Activated CD4-positive, alpha-beta T cell treated with anti-CD3 and anti-CD28 coated beads for 4 hours (primary cell): ENCODE results near the gene CADPS.

Source experiments
- DNase-seq, 2 donors: peaks; one replicate each; pipeline ENCODE4 v3.0.0-alpha.2; 2020

CADPS gene

GRCh38 chr3:62482961-62483360 is 392.3 kb downstream of the CADPS start:
- DNase-seq, result no peak

- DNase-seq, result no peak
Measured at GRCh38 chr3:62481962-62482361, 393.3 kb downstream of the CADPS start.

GRCh38 chr3:62480056-62480455 is 395.2 kb downstream of the CADPS start:
- no peak for DNase-seq

GRCh38 chr3:62479326-62479725 is 395.9 kb downstream of the CADPS start:
- no peak for DNase-seq

- no peak for DNase-seq
Measured at GRCh38 chr3:62475306-62475705, 399.9 kb downstream of the CADPS start.

DNA sequence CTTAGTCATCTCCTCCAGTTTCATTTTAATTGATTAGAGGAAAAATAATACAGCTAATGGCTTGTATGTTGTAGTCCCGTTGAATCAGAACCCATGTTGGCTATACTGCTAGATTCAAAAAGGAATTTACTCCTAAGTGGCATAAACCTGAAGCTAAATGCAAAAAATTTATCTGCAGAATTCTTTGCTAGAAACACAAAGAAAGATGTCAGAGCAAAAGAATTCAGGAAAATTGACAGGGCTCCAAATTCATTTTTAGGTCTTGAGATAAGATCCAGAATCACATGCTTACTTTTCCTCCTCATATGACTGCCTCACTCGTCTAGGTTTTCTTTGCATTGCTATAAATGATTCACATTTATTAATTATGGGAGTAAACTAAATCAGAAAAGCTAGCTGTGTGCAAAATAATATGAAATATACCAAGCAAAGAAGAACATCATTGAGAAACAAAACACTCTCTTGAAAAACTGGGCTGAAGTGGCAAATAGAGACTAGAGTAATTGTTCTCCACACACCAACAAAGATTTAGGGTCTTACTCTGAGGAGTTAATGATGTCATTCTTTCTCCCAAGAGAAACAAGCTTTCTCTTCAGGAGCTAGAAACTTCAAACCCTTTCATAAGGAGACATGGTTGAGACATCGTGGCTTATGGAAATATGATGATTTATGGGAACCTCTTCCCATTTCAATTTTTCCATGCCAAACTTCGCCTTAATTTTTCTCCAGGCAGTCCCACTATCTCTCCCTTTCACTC is 407.1 kb downstream of the CADPS start:
- DNase-seq, result no peak

GRCh38 chr3:62462788-62463187 is 412.4 kb downstream of the CADPS start:
- DNase-seq, result no peak

- DNase-seq, result no peak
Measured at GRCh38 chr3:62462104-62462762, 413.0 kb downstream of the CADPS start.

DNA sequence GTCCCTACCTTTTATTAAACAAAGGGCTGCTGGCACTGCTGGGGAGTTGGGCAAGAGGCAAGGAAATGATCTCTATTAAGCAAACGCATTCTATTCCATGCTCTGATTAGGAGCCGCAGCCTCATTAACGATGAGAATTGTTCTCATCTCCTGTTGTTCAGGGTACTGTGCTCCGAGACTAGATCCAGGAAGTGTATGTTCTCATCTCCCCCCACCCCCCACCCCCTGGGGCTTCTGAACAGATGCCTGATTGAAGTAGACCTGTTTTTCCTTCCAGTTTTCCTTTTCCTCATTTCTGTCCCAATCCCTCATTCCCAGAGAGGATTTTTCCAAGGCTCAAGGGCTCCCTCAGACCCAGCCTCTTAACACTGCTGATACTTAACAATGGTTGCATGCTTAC is 420.3 kb downstream of the CADPS start:
- no peak for DNase-seq

DNA sequence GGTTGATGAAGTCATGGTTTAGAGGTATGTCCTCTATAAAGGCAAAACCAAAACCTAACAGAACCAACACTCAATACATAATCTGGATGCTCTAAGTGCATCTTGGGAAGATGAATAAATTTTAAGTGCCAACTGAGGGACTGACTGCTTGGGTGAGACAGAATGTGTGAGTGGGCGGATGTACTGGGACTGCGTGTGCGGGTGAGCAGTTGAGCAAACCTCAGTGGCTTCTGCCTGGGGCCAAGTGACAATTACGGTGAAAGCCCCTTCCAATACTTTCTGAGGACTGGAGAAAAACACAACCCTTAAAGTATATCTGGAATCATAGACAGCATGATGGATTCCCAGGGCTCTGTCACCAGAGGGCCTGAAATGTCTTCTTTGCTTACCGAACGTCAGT is 421.8 kb downstream of the CADPS start:
- DNase-seq, result no peak

GRCh38 chr3:62451211-62451887 is 423.9 kb downstream of the CADPS start:
- DNase-seq, result no peak

DNA sequence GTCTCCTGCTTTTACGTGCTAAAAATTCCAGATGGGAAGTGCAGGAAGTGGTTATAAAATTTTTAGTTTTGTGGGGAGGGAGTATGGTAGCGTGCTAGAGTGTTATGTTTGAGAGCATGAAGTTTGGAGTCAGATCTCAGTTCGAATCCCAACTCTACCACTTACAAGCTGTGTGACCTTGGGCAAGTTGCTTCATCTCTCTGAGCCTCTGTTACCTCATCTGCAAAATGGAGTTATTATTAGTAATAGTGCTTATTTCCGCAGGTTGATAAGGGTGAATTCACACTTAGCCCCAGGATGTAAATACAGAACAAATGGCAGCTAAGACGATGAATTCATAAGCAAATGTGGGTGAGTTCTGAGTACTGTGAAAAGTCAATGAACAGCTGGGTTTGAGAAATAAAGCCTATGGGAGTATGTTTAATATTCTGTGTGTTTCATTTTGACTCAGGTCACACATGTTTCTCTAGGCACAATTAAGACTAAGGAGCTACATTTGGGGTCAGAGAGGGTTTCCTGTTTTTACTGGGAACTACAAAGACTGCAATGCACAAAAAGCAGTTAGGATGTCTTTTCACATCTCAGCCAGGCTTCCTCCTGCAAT is 428.8 kb downstream of the CADPS start:
- DNase-seq, result no peak

- DNase-seq, result no peak
Measured at GRCh38 chr3:62445275-62445674, 429.9 kb downstream of the CADPS start.

GRCh38 chr3:62439978-62440377 is 435.2 kb downstream of the CADPS start:
- DNase-seq, result no peak

DNA sequence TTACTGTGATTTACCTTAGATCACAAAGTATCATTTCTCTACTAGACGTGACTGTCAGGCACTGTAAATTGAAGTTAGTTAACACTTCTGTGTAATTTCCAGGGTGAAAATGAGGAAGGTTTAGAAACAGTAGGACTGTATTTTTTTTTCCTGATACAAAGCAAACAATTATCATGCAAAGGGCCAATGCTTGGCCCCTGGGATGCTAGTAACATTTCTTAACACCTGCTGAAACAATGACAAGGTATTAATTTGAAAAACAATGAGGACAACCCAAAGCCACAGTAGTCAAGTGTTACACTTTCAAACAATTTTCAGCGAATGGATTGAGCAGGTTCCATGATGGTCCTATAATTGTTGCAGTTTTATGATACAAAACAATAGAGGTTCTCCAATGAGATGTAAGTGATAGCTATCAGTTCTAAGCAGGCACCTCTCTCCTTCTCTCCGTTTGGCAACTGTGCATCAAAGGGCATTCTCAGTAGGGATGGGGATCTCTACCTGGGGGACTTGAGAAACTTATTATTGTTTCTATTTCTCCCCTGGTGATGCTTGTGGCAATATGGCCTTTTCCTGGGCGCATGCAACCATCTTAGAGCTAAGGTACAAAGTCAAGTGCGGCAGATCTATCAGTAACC is 435.9 kb downstream of the CADPS start:
- DNase-seq, result no peak

DNA sequence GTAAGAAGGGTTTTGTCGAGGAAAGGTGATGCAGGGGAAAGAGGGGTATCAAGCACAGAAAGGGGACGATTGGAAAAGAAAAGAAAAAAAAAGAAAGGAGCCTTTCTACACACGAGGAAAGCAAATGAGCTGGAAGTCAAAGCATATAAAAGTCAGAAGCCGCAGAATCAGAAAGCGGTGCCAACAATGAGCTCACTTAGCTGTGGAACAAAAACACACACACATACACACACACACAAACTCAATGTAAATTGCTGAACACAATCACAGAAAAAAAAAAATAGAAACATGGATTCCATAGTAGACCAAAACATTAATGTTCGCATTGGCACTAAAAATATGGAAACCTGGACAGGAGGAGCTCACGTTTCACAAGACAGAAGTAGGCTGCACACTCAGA is 438.4 kb downstream of the CADPS start:
- no peak for DNase-seq

- DNase-seq, result no peak
Measured at GRCh38 chr3:62433396-62433795, 441.8 kb downstream of the CADPS start.

DNA sequence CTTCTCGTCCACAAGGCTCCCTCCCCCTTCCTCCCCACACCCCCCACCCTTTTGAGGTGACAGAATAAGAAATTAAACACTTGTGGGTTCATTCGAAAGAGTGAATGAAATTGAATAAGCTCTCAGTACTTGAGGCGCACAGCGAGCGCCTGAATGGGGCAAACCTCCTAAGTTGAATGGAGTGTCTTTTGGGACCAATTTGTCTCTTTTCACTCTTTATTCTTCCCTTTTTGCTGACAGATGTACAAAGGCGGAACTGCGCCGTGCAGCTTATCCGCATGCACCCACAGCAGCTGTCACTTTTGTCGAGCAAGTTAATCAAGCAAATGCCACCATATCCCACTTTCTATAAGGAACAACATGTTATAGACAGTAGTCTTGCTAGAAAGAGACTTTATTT is 454.0 kb downstream of the CADPS start:
- no peak for DNase-seq

- no peak for DNase-seq
Measured at GRCh38 chr3:62416144-62416543, 459.1 kb downstream of the CADPS start.

DNA sequence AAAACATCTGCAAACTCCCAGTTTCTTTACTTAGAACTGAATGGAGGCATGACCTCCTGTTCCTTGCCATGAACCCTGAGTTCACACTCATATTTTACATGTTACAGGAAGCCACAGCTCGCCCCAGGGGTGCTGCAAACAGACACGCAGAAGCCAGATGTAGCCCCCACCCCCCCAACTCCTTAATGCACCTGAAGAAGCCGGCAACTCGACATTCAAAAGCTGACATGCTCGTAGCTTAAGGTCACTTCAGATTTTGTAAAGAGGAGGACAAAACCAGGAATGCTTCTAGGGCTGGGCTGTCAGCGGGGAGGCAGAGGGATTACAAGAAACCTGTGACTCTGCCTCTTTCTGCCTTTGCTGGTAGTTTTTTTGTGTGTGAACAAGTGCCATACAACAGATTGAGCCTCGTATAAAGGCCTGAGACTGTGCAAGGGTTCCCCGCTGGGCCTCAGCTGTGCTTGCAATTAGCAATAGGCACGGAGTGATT is 459.9 kb downstream of the CADPS start:
- DNase-seq, result no peak

DNA sequence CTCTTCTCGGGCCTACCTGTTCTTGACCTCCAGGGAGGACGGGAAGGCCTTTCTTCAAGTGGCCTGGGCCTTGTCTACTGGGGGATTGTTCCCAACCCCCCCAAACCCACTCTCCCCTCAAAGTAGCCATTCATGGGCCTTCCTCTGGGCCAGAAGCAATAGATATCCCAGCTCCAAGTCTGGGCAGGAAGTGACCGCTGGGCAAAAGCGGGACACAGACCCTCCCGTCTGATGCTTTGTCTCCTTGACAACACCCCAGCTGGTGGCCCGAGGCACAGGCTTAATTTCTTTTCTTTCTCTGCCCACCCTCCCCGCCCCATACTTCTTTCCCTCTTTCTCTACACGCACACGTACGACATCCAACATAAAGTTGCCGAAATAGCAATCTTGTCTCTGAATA is 460.4 kb downstream of the CADPS start:
- no peak for DNase-seq

GRCh38 chr3:62413687-62414086 is 461.5 kb downstream of the CADPS start:
- no peak for DNase-seq

DNA sequence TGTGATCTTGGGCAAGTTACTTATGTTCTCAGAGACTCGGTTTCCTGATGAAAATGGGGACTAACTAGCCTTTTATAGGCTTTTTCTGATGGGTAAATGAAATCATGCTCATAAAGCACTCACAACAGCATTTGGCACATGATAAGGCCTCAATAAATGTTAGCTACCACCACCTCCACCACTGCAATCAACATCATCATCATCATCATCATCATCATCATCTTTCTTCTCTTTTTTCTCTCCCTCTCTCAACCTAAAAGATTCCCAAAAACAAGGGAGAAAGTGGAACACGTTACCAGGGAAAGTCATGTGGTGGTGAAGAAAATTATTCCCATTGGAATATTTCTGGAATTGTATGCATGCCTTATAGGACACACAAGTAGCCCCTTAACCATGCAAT is 468.3 kb downstream of the CADPS start:
- no peak for DNase-seq
